ENCODE measurements around the gene PRAMEF11. TPM values are rescaled to one million over a fixed set of nuclear protein-coding genes. Genes with fewer than 3 reads are reported as not detected.

PRAMEF11 gene
- not detected in 2 replicates for total RNA-seq

GRCh38 chr1:12831310-12831709 lies at the start of gene PRAMEF11:
TSS of gene PRAMEF11 (minus strand) at chr1:12831410. CDS start at chr1:12828789, 2,621 bp downstream.

GRCh38 chr1:12856786-12857185 lies 25.6 kb upstream of the PRAMEF11 start, which contains the start of gene PRAMEF2:
TSS of gene PRAMEF2 (plus strand) at chr1:12857086. CDS start at chr1:12859010, 1,924 bp downstream.

GRCh38 chr1:12848620-12849019 lies 17.4 kb upstream of the PRAMEF11 start, which contains the start of gene HNRNPCL1:
TSS of gene HNRNPCL1 (minus strand) at chr1:12848720. CDS start at chr1:12848289, 431 bp downstream.

GRCh38 chr1:12791097-12791496 lies 40.1 kb downstream of the PRAMEF11 start, which contains the start of gene PRAMEF1:
TSS of gene PRAMEF1 (plus strand) at chr1:12791397. CDS start at chr1:12793228, 1,831 bp downstream.

Other genes starting within 250 kb of the PRAMEF11 start
- gene DHRS3, start 213.2 kb downstream of the PRAMEF11 start, total RNA-seq: 181 and 201 TPM in 2 replicates
- not detected in 2 replicates for gene AADACL4, start 187.3 kb downstream of the PRAMEF11 start, total RNA-seq
- not detected in 2 replicates for gene AADACL3, start 115.3 kb downstream of the PRAMEF11 start, total RNA-seq
- gene CFAP107, start 85.2 kb downstream of the PRAMEF11 start, total RNA-seq: not detected in 2 replicates
- not detected in 2 replicates for gene PRAMEF12, start 57.7 kb downstream of the PRAMEF11 start, total RNA-seq
- not detected in 2 replicates for gene PRAMEF1, start 40.0 kb downstream of the PRAMEF11 start, total RNA-seq
- gene HNRNPCL1, start 17.3 kb upstream of the PRAMEF11 start, total RNA-seq: not detected in 2 replicates
- not detected in 2 replicates for gene PRAMEF2, start 25.7 kb upstream of the PRAMEF11 start, total RNA-seq
- not detected in 2 replicates for gene PRAMEF4, start 54.8 kb upstream of the PRAMEF11 start, total RNA-seq
- not detected in 2 replicates for gene PRAMEF10, start 66.9 kb upstream of the PRAMEF11 start, total RNA-seq
- not detected in 2 replicates for gene PRAMEF7, start 85.2 kb upstream of the PRAMEF11 start, total RNA-seq
- gene PRAMEF6, start 116.2 kb upstream of the PRAMEF11 start, total RNA-seq: not detected in 2 replicates
- not detected in 2 replicates for gene PRAMEF27, start 225.2 kb upstream of the PRAMEF11 start, total RNA-seq
- not detected in 2 replicates for gene HNRNPCL3, start 229.4 kb upstream of the PRAMEF11 start, total RNA-seq
- gene PRAMEF25, start 239.4 kb upstream of the PRAMEF11 start, total RNA-seq: not detected in 2 replicates

All from mammary microvascular endothelial cell (primary cell).